ENCODE results near the gene OR13A1.
"Not testable (repeated sequence)": the region's sequence is repeated elsewhere in the genome, so short reads cannot be mapped to it uniquely, and the experiment has no call there.

OR13A1 gene

GRCh38 chr10:45274364-45274763 lies 41.0 kb downstream of the OR13A1 start:
- DNase-seq (ENCODE audit: low read depth, low spot score) = no peak
- no peak overlapping the region for H3K4me3 ChIP-seq (ENCODE audit: insufficient read length, low read depth)
- no peaks in the 10 kb centered on the region for H3K27me3 ChIP-seq (ENCODE audit: insufficient read depth, insufficient read length)
- H3K9ac ChIP-seq (ENCODE audit: insufficient read length, low read depth) = no peak overlapping the region
- no peak for TF ChIP-seq YY1 (IDR thresholded peaks at IDR 0.05; ENCODE audit: insufficient read depth, insufficient read length)
- no peak for TF ChIP-seq SUZ12 (IDR thresholded peaks at IDR 0.05; ENCODE audit: extremely low read depth, insufficient read depth, insufficient read length)
- no peak for TF ChIP-seq ZNF274 (IDR thresholded peaks at IDR 0.05; ENCODE audit: low read depth, low read length)
- no peaks in the 10 kb centered on the region for H3K36me3 ChIP-seq (ENCODE audit: insufficient read depth, insufficient read length, low read length)
- H3K9me3 ChIP-seq (ENCODE audit: insufficient read depth, low read length) = 0 out of 2 replicates have a peak, but pooled peaks cover 10% of the 10 kb centered on the region
- no peaks in the 10 kb centered on the region for H3K4me1 ChIP-seq (ENCODE audit: insufficient read depth, insufficient read length)

- H3K9ac ChIP-seq (ENCODE audit: insufficient read length, low read depth); H3K27me3 ChIP-seq (ENCODE audit: insufficient read depth, insufficient read length); H3K36me3 ChIP-seq (ENCODE audit: insufficient read depth, insufficient read length, low read length); DNase-seq (ENCODE audit: low read depth, low spot score); H3K4me3 ChIP-seq (ENCODE audit: insufficient read length, low read depth); H3K4me1 ChIP-seq (ENCODE audit: insufficient read depth, insufficient read length); H3K9me3 ChIP-seq (ENCODE audit: insufficient read depth, low read length): not testable (repeated sequence)
Observed at GRCh38 chr10:45267777-45268176, 47.6 kb downstream of the OR13A1 start.

- Histone ChIP-seq H3K36me3 (ENCODE audit: insufficient read depth, insufficient read length, low read length) (no peaks in the 10 kb centered on the region), H3K27me3 (ENCODE audit: insufficient read depth, insufficient read length) (no peaks in the 10 kb centered on the region), H3K9me3 (ENCODE audit: insufficient read depth, low read length) (no peaks in the 10 kb centered on the region), H3K4me1 (ENCODE audit: insufficient read depth, insufficient read length) (no peaks in the 10 kb centered on the region), H3K9ac (ENCODE audit: insufficient read length, low read depth) (no peak overlapping the region), H3K4me3 (ENCODE audit: insufficient read length, low read depth) (no peak overlapping the region)
- no peak for TF ChIP-seq SUZ12 (IDR thresholded peaks at IDR 0.05; ENCODE audit: extremely low read depth, insufficient read depth, insufficient read length)
- TF ChIP-seq ZNF274 (IDR thresholded peaks at IDR 0.05; ENCODE audit: low read depth, low read length) = no peak
- TF ChIP-seq YY1 (IDR thresholded peaks at IDR 0.05; ENCODE audit: insufficient read depth, insufficient read length) = peak; percentile 14
- peak; percentile 32 for DNase-seq (ENCODE audit: low read depth, low spot score)
Observed at GRCh38 chr10:45265996-45266395, 49.4 kb downstream of the OR13A1 start.

- no peaks in the 10 kb centered on the region for H3K36me3 ChIP-seq (ENCODE audit: insufficient read depth, insufficient read length, low read length)
- no peak overlapping the region for H3K4me3 ChIP-seq (ENCODE audit: insufficient read length, low read depth)
- H3K27me3 ChIP-seq (ENCODE audit: insufficient read depth, insufficient read length) = no peaks in the 10 kb centered on the region
- H3K9ac ChIP-seq (ENCODE audit: insufficient read length, low read depth) = no peak overlapping the region
- H3K9me3 ChIP-seq (ENCODE audit: insufficient read depth, low read length) = no peaks in the 10 kb centered on the region
- TF ChIP-seq SUZ12 (IDR thresholded peaks at IDR 0.05; ENCODE audit: extremely low read depth, insufficient read depth, insufficient read length) = no peak
- no peak for TF ChIP-seq YY1 (IDR thresholded peaks at IDR 0.05; ENCODE audit: insufficient read depth, insufficient read length)
- TF ChIP-seq ZNF274 (IDR thresholded peaks at IDR 0.05; ENCODE audit: low read depth, low read length) = no peak
- no peak for DNase-seq (ENCODE audit: low read depth, low spot score)
- no peaks in the 10 kb centered on the region for H3K4me1 ChIP-seq (ENCODE audit: insufficient read depth, insufficient read length)
Observed at GRCh38 chr10:45261946-45262345, 53.5 kb downstream of the OR13A1 start.

- no peak for DNase-seq (ENCODE audit: low read depth, low spot score)
- TF ChIP-seq ZNF274 (IDR thresholded peaks at IDR 0.05; ENCODE audit: low read depth, low read length) (no peak), SUZ12 (IDR thresholded peaks at IDR 0.05; ENCODE audit: extremely low read depth, insufficient read depth, insufficient read length) (no peak), YY1 (IDR thresholded peaks at IDR 0.05; ENCODE audit: insufficient read depth, insufficient read length) (no peak)
- Histone ChIP-seq H3K27me3 (ENCODE audit: insufficient read depth, insufficient read length) (no peaks in the 10 kb centered on the region), H3K4me3 (ENCODE audit: insufficient read length, low read depth) (no peak overlapping the region), H3K9ac (ENCODE audit: insufficient read length, low read depth) (no peak overlapping the region), H3K4me1 (ENCODE audit: insufficient read depth, insufficient read length) (no peaks in the 10 kb centered on the region), H3K9me3 (ENCODE audit: insufficient read depth, low read length) (no peaks in the 10 kb centered on the region), H3K36me3 (ENCODE audit: insufficient read depth, insufficient read length, low read length) (no peaks in the 10 kb centered on the region)
Observed at GRCh38 chr10:45261243-45261775, 54.1 kb downstream of the OR13A1 start.

GRCh38 chr10:45260635-45261034 lies 54.8 kb downstream of the OR13A1 start:
- not testable (repeated sequence) for H3K36me3 ChIP-seq (ENCODE audit: insufficient read depth, insufficient read length, low read length); DNase-seq (ENCODE audit: low read depth, low spot score); H3K9me3 ChIP-seq (ENCODE audit: insufficient read depth, low read length); H3K27me3 ChIP-seq (ENCODE audit: insufficient read depth, insufficient read length); H3K4me3 ChIP-seq (ENCODE audit: insufficient read length, low read depth); H3K4me1 ChIP-seq (ENCODE audit: insufficient read depth, insufficient read length); H3K9ac ChIP-seq (ENCODE audit: insufficient read length, low read depth)

- not testable (repeated sequence) for DNase-seq (ENCODE audit: low read depth, low spot score); H3K4me1 ChIP-seq (ENCODE audit: insufficient read depth, insufficient read length); H3K36me3 ChIP-seq (ENCODE audit: insufficient read depth, insufficient read length, low read length); H3K9ac ChIP-seq (ENCODE audit: insufficient read length, low read depth); H3K27me3 ChIP-seq (ENCODE audit: insufficient read depth, insufficient read length); H3K4me3 ChIP-seq (ENCODE audit: insufficient read length, low read depth); H3K9me3 ChIP-seq (ENCODE audit: insufficient read depth, low read length)
Observed at GRCh38 chr10:45259786-45260495, 55.5 kb downstream of the OR13A1 start.

- Histone ChIP-seq H3K4me1 (ENCODE audit: insufficient read depth, insufficient read length) (no peaks in the 10 kb centered on the region), H3K27me3 (ENCODE audit: insufficient read depth, insufficient read length) (no peaks in the 10 kb centered on the region), H3K9ac (ENCODE audit: insufficient read length, low read depth) (no peak overlapping the region), H3K4me3 (ENCODE audit: insufficient read length, low read depth) (no peak overlapping the region), H3K9me3 (ENCODE audit: insufficient read depth, low read length) (no peaks in the 10 kb centered on the region), H3K36me3 (ENCODE audit: insufficient read depth, insufficient read length, low read length) (no peaks in the 10 kb centered on the region)
- DNase-seq (ENCODE audit: low read depth, low spot score) = no peak
- no peak for TF ChIP-seq YY1 (IDR thresholded peaks at IDR 0.05; ENCODE audit: insufficient read depth, insufficient read length)
- TF ChIP-seq ZNF274 (IDR thresholded peaks at IDR 0.05; ENCODE audit: low read depth, low read length) = no peak
- TF ChIP-seq SUZ12 (IDR thresholded peaks at IDR 0.05; ENCODE audit: extremely low read depth, insufficient read depth, insufficient read length) = no peak
Observed at GRCh38 chr10:45257600-45257999, 57.8 kb downstream of the OR13A1 start.

All from NT2/D1 (cell line).